ENCODE data around the gene PLCD1.

The PLCD1 gene

DNA sequence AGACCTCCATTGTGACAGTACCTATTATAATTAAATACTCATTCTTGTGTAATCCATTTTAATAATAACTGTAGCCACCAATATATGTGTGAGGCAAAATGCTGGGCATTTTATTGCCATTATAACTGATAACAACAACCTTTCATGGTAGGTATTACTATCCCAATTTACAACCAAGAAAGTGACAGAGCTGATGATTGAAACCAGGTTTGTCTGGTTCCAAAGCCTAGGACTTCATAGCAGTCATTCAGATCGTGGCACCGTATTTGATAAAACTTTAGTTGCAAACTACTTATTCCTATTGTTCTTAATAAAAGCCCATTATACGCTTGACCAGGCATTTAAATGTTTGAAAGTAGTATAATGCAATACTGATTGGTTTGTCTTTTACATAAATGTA, 65.3 kb downstream of the PLCD1 start:
- DNase-seq (ENCODE audit: low read depth), result no peak

DNA sequence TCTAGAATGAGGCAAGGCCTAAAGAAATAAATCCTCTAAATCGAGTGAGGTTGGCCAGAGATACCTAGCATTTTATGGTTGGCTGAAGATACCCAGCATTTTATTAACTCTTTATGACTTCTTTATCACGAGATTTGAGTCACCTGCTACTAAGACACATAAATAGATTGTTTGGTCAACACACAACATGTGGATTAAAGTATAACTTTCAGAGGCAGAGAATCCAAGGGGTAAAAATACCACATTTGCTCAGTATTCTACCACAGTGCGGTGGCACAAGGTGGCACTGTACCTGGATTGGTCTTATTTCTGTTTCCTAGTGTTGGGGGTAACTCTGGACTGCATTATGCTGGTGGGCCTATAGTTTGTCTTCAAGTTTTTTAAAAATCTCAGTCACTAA, 65.8 kb downstream of the PLCD1 start:
- no peak for DNase-seq (ENCODE audit: low read depth)

DNA sequence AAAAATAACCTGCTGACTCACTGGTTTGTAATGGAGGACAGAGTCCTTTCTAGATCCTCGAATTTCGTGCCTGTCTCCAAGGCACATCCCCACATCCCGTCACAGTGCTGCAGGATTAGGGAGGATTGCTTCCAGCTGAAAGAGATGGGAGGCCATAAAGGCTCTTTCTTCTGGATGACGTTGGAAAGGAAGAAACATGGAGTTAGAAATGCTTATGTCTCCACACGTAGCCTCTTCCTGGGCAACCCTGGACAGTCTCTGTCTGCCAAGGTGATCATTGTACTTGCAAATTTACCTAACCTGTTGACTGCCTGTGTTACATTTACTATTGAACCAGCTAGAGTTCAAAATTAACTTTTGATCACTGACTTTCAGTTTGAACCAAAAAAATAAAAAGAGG, 66.4 kb downstream of the PLCD1 start:
- no peak for DNase-seq (ENCODE audit: low read depth)

DNA sequence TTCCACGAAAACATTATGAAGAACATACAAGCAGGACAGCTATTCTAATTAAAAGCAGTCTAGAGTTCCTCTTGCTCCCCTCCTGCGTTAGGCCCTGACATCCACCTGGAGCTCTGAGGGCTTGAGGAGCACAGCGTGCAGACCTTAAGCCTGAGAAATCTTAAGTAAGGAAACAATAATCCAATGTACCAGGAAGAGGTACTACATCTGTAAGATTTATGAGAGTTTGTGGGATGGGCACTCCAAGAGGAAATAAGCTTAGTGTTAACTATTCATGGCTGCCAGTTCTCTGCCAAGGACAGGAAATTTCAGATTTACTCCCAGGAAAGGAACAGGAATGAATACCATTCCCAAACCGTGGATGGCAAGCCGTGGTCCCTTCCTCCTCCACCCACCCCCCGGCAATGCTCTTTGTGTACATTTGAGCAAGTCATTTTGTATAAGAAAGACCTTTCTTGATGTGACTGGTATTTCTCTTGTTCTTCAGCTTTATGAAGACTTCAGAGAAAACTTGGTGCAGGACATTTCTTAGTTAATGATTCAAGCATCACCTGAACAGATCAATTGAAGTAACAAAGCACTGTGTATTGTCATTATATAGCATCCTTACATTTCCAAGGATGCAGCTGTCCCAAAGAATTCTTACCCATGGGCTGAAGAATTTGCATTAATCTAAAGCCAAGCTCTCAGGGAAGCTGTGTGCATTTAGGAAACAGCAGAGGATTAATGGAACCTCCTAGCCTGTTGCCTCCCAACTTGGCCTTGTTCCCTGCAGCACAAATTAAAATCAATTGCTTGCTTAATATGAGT, 67.6 kb downstream of the PLCD1 start:
- no peak for DNase-seq (ENCODE audit: low read depth)

DNA sequence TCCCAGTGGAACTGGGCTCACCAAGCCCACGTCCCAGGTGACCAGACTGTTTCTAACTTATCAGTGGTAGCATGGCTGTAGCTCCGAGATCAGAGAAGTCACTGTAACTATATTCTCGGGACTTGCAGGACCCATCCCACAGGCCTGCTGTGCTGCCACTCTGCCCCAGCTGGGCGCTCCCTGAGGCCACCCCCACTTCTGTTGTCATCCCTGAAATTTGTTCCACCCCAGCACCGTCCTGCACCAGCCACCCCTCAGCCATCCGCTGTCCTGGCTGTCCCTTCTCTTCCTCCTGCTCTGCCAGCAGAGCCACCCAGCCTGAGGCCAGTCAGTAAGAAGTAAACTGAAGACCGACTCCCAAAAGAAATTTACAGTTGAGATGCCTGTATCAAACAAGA, 71.9 kb downstream of the PLCD1 start:
- DNase-seq (ENCODE audit: low read depth), result no peak

Measured in stimulated activated CD8-positive, alpha-beta memory T cell treated with anti-CD3 and anti-CD28 coated beads, Interleukin-12 subunit alpha, Interleukin-12 subunit beta, amount 100 ng/mL, for 1 hour (primary cell).